ENCODE data around the gene DNAJC7.

DNAJC7 gene

DNA sequence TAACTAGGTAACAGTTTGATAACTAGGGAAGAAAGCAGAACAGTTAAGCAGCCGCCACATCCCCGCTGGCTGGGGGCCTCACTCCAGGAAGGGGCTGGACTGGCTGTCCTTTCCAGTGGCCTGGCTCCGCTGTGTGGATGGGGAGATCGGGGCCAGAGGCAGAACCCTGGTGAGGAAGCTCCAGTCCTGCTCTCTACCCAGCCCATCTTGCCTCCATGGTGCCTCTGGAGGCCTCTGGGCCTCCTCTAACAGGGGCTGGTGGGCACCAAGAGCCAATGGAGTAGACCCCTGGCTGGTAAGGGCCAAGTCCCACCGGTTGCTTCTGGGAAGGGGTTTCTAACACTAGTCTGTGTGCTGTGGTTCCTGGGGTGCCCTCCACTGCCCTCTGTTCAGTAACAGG, 42.6 kb downstream of the DNAJC7 start:
- DNase-seq: no peak

DNA sequence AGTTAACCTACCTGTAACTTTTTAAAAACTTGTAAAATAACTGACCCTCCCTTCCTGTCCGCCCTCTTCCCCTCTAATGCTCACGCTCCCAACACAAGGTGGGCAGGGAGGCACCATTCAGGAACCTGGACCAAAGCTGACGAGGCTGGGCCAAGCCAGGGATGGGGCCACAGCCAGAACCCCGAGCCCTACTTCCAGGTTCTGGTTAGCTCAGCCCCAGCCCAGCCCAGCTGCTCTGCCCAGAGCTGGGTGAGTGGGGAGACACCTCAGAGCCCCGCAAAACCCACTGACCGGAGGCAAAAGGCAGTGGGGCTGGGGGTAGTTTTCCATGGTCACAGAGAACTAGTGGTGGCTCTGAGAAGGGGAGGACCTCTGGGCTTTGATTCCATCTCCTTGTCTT, 43.2 kb downstream of the DNAJC7 start:
- no peak for DNase-seq

DNA sequence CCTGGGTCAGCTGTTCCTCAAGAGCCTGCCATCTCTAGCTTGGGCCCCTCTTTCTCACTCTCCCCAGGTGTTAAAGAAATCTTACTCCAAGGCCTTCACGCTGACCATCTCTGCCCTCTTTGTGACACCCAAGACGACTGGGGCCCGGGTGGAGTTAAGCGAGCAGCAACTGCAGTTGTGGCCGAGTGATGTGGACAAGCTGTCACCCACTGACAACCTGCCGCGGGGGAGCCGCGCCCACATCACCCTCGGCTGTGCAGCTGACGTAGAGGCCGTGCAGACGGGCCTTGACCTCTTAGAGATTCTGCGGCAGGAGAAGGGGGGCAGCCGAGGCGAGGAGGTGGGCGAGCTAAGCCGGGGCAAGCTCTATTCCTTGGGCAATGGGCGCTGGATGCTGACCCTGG, 43.8 kb downstream of the DNAJC7 start:
- no peak for DNase-seq

DNA sequence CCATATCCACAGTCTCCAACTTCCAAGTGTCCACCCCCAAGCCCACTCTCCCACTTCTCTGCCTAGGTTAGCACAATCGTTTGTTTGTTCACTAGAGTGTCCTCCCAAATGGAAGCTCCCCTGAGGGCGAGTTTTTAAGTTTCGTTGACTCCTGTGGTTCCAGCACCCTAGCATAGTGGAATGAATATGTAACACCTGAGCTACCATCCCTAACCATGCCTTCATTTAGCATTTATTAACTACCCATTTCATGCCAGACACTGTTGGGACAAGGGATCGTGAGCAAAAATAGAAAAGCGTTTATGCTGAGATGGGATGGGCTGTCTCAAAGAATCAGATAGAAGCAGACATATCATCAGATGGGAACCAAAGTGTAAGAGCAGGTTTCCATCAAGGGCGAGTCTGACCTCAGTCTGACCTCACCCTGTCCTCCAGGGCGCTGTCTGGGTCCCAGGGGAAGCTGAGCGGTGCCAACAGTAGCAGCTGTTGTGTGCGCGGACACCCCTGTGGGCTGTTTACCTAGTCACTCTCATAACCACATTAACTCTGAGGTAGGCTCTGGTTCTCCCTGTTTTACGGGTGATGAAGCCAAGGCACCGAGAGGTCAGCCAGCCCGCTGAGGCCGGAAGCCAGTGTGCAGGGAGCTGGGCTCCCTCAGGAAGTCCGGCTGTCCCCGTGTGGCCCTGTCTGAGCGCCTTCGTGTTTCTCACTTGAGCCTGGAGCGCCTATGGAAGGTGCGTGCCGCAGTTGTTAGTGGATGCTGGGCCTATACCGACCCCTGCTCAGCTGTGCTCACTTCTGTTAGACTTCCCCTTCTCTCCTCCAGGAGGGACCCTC, 44.5 kb downstream of the DNAJC7 start:
- peak in 2 of 3 experiments; percentile 49 to 85 for DNase-seq

DNA sequence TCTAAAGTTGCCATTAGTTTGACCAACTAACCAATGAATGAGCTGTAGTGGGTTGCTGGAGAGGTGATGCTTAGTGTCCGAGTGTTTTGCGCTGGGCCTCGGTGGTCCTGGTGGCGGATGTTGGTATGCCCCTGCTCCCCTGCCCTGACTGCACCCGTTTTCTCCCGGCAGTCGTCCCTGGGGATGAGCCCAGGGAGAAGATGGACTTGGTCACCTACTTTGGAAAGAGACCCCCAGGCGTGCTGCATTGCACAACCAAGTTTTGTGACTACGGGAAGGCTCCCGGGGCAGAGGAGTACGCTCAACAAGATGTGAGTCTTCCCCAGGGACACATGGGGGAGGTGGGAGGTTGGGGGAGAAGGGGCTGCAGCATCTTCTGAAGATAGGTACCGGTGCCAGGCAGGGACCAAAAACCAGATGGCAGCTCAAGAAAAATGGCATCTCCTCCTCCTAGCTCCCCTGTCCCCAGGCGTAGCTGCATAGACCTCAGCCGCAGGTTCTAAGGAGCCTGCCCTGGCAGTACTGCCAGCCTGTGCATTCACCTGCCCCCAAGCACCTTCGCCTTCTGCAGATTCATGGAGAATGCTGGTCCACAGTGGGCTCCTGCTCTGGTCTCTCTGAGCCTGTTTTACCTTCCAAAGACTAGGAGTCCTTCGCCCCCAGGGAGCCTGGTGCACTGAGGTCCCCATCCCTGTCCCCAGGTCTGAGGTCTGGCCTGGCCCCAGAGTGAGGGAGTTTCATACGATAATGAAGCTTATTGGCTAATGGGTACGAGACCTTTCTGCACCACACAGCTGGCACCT, 45.3 kb downstream of the DNAJC7 start:
- DNase-seq: no peak

DNA sequence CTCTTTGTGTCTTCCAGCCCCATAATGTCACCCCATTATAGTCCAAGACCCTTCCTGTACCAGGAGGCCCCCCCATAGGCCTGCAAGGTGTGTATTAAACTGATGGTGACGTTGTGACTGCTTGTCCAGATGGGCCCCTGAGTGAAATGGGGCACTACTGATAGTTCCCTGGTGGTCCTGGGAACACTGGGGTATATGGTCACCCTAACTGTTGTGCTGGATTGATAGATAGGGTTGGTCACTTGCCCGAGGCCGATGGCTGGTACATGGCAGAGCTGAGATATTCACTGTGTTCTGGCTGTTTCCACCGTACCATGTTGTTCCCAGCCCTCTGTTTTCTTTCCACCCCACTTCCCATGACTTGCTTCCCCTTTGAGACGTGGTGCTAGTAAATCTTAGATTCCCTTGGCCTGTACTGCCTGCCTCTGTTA, 46.3 kb downstream of the DNAJC7 start:
- no peak for DNase-seq

DNA sequence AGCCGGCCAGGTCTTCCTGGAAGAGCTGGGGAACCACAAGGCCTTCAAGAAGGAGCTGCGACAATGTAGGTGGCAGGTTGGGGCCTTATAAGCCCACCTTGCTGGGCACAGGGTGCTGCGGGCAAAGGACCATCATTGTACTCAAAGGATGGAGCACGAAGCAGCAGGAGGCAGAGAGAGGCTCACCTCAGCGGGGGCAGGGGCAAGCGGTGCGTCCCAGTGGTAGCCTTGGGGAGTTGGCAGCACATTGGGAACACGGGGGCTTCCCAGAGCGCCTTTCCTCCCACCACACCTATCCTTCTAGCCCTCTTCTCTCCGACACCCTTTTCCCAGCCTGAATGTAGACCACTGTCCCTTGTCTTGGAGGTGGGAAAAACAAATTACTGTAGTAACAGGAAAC, 48.6 kb downstream of the DNAJC7 start:
- no peak for DNase-seq

DNA sequence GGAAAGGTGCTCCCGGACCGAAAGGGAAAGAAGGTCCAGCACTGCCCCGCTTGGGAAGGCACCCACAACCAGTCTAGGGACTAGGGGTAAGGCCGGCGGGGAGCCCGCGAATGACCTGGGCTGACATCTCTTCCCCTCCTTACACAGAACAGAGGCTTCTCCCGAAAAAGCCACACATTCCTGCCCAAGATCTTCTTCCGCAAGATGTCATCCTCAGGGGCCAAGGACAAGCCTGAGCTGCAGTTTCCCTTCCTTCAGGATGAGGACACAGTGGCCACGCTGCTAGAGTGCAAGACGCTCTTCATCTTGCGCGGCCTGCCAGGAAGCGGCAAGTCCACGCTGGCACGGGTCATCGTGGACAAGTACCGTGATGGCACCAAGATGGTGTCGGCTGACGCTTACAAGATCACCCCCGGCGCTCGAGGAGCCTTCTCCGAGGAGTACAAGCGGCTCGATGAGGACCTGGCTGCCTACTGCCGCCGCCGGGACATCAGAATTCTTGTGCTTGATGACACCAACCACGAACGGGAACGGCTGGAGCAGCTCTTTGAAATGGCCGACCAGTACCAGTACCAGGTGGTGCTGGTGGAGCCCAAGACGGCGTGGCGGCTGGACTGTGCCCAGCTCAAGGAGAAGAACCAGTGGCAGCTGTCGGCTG, 49.2 kb downstream of the DNAJC7 start:
- DNase-seq: no peak

DNA sequence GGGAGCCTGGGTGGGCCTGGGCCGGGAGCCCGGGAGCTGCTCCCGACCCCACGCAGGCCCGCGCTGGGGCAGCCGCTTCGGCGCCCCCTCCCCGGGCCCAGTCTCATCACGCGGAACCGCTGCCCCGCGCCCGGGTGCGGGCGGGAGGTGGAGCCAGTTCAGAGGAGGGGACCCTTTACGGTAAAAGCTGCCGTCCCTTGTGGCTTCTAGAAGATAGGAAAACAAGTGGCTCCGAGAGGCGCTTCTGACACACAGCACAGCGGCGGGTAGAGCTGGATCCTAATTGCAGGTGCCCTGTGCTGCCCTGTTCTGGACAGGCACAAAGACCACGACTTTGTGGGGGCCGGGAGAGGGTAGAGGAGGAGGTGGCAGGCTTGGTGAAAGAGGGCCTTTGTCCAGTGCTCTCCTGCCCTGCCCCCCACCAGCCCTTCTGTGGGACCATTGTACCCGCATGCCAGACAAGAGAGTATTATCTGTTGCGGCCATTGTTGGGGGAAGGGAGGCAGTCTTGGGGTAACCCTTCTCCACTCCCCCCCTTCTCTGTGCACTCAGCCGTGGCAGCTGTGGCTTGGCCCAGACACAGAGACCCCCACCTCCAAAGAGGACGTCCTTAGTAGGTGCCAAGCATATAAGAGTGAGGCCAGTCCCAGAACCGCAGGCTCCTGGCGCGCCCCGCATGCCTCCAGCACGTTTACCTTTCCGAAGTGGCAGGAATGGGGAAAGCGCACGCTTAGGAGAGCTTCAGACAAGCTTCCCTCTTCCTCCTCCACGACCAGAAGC, 49.9 kb downstream of the DNAJC7 start:
- DNase-seq: peak; percentile 26 to 67 (median 40)

DNA sequence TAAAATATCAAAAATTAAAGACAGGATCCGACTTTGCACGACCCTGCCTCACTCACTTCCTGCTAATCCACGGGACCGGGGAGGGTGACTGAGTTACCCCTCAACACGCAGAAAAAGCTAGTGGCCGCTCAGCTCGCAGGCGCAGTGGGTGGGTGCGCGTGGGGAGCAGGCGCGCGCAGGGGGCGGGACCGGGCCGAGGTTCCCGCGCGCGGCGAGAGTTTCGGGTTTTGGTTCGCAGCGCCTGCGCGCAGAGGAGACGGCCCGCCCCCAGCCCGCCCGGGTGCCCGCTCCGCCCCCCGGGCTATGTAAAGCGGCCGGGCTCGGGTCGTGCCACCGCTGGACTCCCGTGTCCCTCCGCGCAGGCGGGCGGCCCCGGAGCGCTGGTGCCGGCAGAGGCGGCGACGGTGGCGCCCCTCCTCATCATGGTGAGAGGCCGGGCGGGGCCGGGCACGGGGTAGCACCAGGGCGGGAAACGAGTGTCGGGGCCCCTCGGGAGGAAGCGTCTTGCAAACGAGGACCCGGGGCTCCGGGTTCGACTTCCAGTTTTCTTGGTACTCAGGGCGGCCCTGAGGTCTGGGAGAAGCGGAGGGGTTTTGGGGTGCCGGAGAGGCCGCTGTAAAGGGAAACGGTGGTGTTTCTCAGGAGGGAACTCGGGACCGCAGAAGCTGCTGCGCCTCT, 50.6 kb downstream of the DNAJC7 start, which contains the start of gene CNP:
Gene CNP (plus strand): TSS at position 333 of the 678 bp plus-strand sequence. CDS start 90 bp downstream, at position 423.
- DNase-seq: peak; percentile 92 to 93 (median 93)

DNA sequence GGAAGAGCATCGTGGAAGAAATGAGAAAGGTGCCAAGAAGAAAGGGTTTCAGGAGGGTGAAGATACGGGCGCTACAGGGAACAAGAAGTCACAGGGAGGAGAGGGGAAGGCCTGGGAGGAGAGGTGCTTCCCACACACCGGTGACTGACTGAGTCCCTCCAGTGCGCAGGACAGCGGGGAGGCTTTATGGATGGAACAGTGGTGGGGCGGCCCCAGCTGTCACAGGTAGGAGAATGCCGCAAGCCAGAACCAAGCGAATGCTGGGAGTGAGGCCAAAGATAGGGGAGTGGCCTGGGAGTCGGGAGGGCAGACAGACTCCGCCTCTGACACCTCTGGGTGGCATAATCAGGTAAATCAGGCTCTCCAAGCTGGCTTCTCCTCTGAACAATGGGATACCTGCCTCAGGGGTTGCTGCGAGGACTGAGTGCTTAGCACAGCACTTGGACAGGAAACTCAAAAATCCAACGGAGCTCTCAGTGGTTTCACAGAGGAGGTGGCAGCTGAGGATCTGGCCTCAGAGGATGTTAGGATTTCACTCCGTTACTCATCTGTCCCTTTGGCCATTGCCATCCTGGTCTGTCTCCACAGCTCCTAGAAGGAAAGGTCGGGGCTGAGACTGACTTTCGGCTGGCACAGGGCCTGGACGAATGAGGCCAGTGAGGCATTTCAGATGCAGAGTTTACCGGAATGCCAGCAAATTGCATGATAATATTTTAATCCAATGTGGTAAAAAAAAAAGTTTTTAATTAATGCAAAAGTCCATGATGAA, 51.4 kb downstream of the DNAJC7 start:
- DNase-seq: peak; percentile 88 to 96 (median 89)

DNA sequence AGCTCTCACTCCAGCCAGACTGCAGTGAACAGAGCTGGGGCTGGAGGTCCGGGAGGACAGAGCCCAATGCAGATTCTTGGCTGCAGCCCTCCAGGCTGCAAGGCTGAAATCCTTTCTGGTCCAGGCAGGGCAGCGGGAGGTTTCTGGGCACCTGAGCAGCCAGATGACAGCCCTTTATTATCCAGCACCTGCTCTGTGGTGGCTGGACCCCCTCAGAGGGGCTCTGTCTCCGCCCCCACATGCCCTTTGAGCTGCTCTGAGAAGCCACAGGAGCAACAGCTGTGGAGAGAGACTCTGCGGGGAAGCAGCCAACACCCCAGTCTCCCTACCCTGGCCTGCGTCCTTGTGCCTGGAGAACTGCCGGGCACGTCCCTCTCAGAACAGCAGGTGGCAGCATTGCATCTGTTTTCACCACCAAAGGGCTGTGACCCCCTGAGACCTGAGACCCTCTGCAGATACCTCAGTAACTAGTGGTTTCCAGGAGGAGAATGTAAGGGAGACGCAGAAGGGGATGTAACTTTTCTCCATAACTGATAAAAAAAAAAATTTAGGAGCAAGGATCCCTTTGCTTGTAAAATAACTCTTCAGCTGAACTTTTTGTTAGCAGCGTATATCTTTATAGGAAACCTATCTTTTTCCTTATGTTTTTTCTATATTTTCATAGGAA, 54.3 kb downstream of the DNAJC7 start:
- DNase-seq: peak; percentile 37 to 76 (median 50)

DNA sequence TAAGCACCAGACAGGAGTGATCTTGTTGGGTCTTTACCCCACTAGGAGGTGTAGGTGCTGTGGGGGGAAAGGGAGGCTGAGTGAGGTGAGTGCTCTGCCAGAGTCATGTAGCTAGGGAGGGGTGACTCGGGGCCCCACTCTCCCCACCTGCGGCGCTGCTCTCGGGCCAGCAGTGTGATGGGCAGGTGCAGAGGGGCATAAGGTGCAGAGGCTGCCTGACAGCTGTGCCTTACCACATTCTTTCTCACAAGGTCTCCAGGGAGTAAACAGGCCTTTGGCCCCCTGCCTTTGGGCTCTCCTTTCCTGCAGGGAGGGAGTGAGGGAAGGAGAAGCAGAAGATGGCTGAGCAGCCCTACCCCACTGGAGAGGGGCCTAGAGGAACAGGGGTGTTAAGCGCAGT, 55.1 kb downstream of the DNAJC7 start:
- DNase-seq: no peak

DNA sequence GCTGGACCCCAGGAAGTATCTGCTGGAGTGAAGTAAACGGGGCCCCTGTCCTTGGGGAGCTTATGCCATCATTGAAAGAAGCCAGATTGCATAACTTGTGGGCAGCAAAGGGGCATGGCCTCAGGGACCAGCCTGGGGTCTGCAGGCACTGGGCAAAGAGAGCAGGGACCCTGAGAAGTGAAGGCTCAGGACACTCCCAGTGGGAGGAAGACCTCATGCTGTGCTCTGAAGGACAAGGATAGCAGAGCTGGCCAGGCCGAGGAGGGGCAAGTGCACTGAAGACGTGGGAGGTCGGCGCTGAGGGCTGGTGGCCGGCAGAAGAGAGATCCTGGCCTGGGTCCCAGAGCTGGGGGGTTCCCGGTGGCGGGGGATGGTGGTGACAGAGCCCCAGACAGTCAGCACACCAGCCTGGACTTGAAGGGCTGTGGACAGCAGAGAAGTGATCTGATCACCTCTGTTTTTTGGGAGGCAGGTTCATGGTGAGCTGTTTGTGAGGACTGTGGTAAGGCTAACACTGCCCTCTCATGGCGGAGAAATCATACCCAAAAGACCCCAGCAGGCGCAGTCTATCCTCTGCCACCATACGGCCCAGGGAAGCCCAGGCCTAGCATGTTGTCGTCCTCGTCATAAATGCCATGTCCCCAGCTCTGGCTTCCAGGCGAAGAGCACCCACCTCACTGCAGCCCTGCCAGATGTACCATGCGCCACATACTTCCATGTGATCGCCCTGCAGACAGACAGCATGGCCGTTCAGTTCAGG, 57.7 kb downstream of the DNAJC7 start:
- peak in 1 of 3 experiments; percentile 7 for DNase-seq

DNA sequence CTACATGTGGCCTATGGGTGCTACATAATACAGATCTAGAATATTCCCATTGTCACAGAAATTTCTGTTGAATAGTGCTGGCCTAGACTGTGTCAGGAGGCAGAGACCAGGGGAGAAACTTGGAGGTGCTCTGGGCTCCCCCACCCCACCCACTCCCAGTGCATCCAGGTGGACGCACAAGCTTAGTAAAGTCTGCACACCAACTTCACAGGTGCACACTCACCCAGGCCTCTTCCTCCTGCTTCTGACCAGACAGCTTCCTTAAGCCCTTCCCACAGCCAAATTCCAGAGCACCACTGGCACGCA, 58.3 kb downstream of the DNAJC7 start:
- DNase-seq: no peak

DNA sequence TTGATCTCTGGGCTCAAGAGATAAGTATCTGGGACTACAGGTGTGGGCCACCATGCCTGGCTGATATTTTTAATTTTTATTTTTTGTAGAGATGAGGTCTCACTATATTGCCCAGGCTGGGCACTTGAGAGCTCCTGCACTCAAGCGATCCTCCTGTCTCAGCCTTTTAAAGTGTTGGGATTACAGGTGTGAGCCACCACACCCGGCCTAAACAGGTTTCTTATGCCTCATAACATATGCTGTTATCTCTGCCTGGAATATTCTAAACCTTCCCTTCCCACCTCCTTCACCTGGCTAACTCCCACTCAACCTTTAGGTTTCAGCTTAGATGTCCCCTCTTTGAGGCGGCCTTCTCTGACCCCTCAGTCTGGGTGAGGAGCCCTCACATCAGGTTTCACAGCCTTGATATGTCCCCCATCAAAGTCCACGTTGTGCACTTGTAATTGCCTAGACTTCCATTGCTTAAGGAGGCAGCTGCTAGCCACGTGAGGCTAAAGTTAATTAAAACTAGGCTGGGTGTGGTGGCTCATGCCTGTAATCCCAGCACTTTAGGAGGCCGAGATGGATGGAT, 59.3 kb downstream of the DNAJC7 start:
- no peak for DNase-seq

DNA sequence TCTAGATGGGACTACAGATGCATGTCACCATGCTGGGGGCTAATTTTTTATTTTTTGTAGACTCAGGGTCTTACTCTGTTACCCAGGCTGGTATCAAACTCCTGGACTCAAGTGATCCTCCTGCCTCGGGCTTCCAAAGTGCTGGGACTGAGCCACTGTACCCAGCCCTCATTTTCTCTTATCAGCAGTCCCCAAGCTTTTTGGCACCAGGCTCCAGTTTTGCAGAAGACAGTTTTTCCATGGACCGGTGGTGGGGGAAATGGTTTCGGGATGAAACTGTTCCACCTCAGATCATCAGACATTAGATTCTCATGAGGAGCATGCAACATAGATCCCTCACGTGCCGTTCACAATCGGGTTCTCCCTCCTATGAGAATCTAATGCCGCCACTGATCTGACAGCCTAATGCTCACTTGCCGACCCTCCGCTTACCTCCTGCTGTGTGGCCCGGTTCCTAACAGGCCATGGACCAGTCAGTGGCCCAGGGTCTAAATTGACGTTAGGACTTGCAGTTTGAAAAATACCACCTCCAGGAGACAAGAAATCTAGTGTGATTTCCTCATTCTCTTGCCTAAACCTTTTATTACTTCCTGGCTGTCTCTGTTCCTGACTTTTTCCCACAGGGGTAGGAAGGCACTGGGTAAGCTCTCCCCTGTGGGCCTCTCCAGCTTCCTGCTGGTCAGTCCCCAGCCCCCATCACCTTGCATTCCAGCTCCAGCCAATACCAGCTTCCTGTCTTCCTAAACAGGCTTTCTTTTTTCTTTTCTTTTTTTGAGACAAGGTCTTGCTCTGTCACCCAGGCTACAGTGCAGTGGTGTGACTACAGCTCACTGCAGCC, 60.0 kb downstream of the DNAJC7 start:
- DNase-seq: no peak

DNA sequence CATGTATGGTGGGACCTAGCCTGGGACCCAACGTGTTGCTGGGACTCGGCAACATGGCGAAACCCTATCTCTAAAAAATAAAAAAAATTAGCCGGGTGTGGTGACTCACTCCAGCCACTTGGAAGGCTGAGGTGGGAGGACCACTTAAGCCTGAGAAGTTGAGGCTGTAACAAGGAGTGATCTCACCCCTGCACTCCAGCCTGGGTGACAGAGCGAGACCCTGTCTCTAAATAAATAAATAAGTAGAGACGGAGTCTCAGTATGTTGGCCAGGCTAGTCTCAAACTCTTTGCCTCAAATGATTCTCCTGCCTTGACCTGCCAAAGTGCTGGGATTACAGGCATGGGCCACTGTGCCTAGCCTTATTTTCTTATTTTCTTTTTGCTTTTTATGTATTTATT, 60.7 kb downstream of the DNAJC7 start:
- DNase-seq: no peak

All from NCI-H1417 (cell line).